ENCODE results near the gene GFM1. TPM values are rescaled to one million over a fixed set of nuclear protein-coding genes. Genes with fewer than 3 reads are reported as not detected.

Gene GFM1
- total and polyA plus RNA-seq, 2 of the 13 experiments (the other 11 are each of a cell fraction or from before 2014, with no cell fraction given) = 10.5 to 59.0 TPM

GRCh38 chr3:158683230-158683962 lies 39.1 kb downstream of the GFM1 start (continued):
- peak; percentile 63 to 88 for TF ChIP-seq MAFK (conservative IDR thresholded peaks at IDR 0.05 in 1 of 2, IDR thresholded peaks at IDR 0.05 in 1 of 2; ENCODE audit: low read length in 2 of 2)
- TF ChIP-seq ZNF317 (CRISPR knock-in tag; IDR thresholded peaks at IDR 0.05) = no peak
- no peak for TF ChIP-seq PREB (CRISPR knock-in tag; IDR thresholded peaks at IDR 0.05)
- no peak for TF ChIP-seq ZBTB46 (CRISPR knock-in tag; IDR thresholded peaks at IDR 0.05; ENCODE audit: borderline replicate concordance)
- no peak for TF ChIP-seq NPAS2 (CRISPR knock-in tag; IDR thresholded peaks at IDR 0.05; ENCODE audit: borderline replicate concordance)
- TF ChIP-seq BCL6 (CRISPR knock-in tag; IDR thresholded peaks at IDR 0.05) = no peak
- TF ChIP-seq NFKBIZ (CRISPR knock-in tag; IDR thresholded peaks at IDR 0.05) = no peak

GRCh38 chr3:158685159-158685558 lies 40.8 kb downstream of the GFM1 start:
- Histone ChIP-seq H3K79me2 (ENCODE audit: insufficient read depth, low read length) (no peaks in the 10 kb centered on the region), H3K9ac (ENCODE audit: insufficient read depth, low read depth, low read length) (no peak overlapping the region), H4K20me1 (ENCODE audit: insufficient read depth, low read length) (no peaks in the 10 kb centered on the region), H2AFZ (ENCODE audit: low read length) (no peak overlapping the region), H3K27ac (ENCODE audit: extremely low read length, insufficient read depth, low read length) (no peak overlapping the region), H3K4me3 (replicated peaks in 1 of 3; ENCODE audit: insufficient read depth in 1 of 3, low read depth in 2 of 3, low read length in 3 of 3) (no peak overlapping the region), H3K4me1 (ENCODE audit: insufficient read depth, low read length) (no peaks in the 10 kb centered on the region), H3K27me3 (ENCODE audit: control insufficient read depth in 1 of 2, insufficient read depth in 2 of 2, low read length in 2 of 2) (no peaks in the 10 kb centered on the region), H3K4me2 (ENCODE audit: low read depth, low read length) (no peak overlapping the region), H3K36me3 (replicated peaks in 1 of 2; ENCODE audit: control insufficient read depth in 1 of 2, insufficient read depth in 2 of 2, low read length in 2 of 2) (peaks cover 1 to 9% of the 10 kb centered on the region in 2 experiments; a peak in 3 of 5 replicates), H3K9me3 (ENCODE audit: low read length) (no peaks in the 10 kb centered on the region)
- in situ Hi-C loops (cut with HindIII; ENCODE audit: extremely low pct_ligation_motif_present, low pct_unique_long_range_greater_than_20kb) (no loop called here), intact Hi-C loops (cut with micrococcal nuclease; ENCODE audit: unreplicated experiment) (no loop called here)
- no TSS peak for BruUV-seq (replicated peaks)
- WGBS (ENCODE audit: low lambda C conversion rate) = 94% methylated on average over 2 of the region's 2 CpGs
- FAIRE-seq (no peak), DNase-seq (ENCODE audit: low spot score) (no peak), ATAC-seq (no peak)
- ChIA-PET CTCF (ENCODE audit: low intra/inter-chr PET ratio, low total read pairs) (no interaction called here), POLR2A (no interaction called here)
- no peak for TF ChIP-seq AHR (CRISPR knock-in tag; IDR thresholded peaks at IDR 0.05)
- no peak for TF ChIP-seq THRA (CRISPR knock-in tag; IDR thresholded peaks at IDR 0.05; ENCODE audit: borderline replicate concordance)
- TF ChIP-seq TBP (CRISPR knock-in tag; IDR thresholded peaks at IDR 0.05) = no peak
- no peak for TF ChIP-seq SMAD3 (CRISPR knock-in tag; IDR thresholded peaks at IDR 0.05)
- no peak for TF ChIP-seq STAG1 (CRISPR knock-in tag; IDR thresholded peaks at IDR 0.05)
- TF ChIP-seq TFE3 (CRISPR knock-in tag; IDR thresholded peaks at IDR 0.05) = no peak
- TF ChIP-seq RBM39 (IDR thresholded peaks at IDR 0.05; ENCODE audit: low read depth, low read length, poor library complexity, severe bottlenecking) = no peak
